Measurements from ENCODE around the gene DUOXA1.
"Not testable (repeated sequence)": the region's sequence is repeated elsewhere in the genome, so short reads cannot be mapped to it uniquely, and the experiment has no call there.

- not testable (repeated sequence) for TF ChIP-seq CTCF, POLR2A (IDR thresholded peaks at IDR 0.05)
Observed at GRCh38 chr15:45104170-45104569, 25.5 kb downstream of the DUOXA1 start.

All from prostate gland (tissue), 2 donors.